HG03575 (cell line): ENCODE results near the gene SMARCA4.
"Not testable (repeated sequence)": the region's sequence is repeated elsewhere in the genome, so short reads cannot be mapped to it uniquely, and the experiment has no call there.

Source experiments
- ATAC-seq: cut with Tn5 transposase; IDR thresholded peaks from one replicate; pipeline ENCODE4 v1.9.1; 2021; ENCODE audit not compliant: unreplicated experiment, insufficient number of reproducible peaks, low FRiP score; ENCODE audit errors: extremely low read depth

SMARCA4 gene

DNA sequence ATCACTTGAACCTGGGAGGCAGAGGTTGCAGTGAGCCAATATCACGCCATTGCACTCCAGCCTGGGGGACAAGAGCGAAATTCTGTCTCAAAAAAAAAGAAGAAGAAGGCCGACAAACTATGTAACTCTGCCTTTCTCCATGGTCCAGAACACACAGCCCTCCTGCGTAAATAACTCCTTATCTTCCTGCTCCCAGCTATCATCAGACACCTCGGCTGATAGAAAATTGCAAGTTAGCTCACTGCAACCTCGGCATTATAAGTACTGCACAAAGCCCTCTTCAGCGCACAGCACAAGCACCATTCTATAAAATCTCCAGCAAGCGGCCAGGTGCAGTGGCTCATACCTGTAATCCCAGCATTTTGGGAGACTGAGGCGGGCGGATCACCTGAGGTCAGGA, 142.8 kb downstream of the SMARCA4 start:
- not testable (repeated sequence) for ATAC-seq

- no peak for ATAC-seq
Observed at GRCh38 chr19:11105014-11105636, 144.3 kb downstream of the SMARCA4 start.

DNA sequence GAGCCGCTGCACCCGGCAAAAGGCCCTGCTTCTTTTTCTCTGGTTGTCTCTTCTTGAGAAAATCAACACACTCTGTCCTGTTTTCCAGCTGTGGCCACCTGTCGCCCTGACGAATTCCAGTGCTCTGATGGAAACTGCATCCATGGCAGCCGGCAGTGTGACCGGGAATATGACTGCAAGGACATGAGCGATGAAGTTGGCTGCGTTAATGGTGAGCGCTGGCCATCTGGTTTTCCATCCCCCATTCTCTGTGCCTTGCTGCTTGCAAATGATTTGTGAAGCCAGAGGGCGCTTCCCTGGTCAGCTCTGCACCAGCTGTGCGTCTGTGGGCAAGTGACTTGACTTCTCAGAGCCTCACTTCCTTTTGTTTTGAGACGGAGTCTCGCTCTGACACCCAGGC, 145.6 kb downstream of the SMARCA4 start:
- no peak for ATAC-seq

- no peak for ATAC-seq
Observed at GRCh38 chr19:11108746-11109145, 147.9 kb downstream of the SMARCA4 start.

GRCh38 chr19:11111117-11111770, 150.4 kb downstream of the SMARCA4 start:
- no peak for ATAC-seq

- ATAC-seq, result no peak
Observed at GRCh38 chr19:11111771-11112144, 150.9 kb downstream of the SMARCA4 start.
